ENCODE results near the gene CABCOCO1.
"Not testable (repeated sequence)": the region's sequence is repeated elsewhere in the genome, so short reads cannot be mapped to it uniquely, and the experiment has no call there.

Gene CABCOCO1

GRCh38 chr10:61642676-61643075 lies 20.1 kb upstream of the CABCOCO1 start:
- DNase-seq (ENCODE audit: low spot score), result peak; percentile 47

GRCh38 chr10:61643316-61643751 lies 19.4 kb upstream of the CABCOCO1 start:
- DNase-seq (ENCODE audit: low spot score), result peak; percentile 43

- no peak for DNase-seq (ENCODE audit: low spot score)
Observed at GRCh38 chr10:61653699-61654098, 9.0 kb upstream of the CABCOCO1 start.

GRCh38 chr10:61655335-61655851 lies 7.3 kb upstream of the CABCOCO1 start:
- no peak for DNase-seq (ENCODE audit: low spot score)

- DNase-seq (ENCODE audit: low spot score), result no peak
Observed at GRCh38 chr10:61663466-61663865, 737 bp downstream of the CABCOCO1 start.

GRCh38 chr10:61664985-61665384 lies 2.3 kb downstream of the CABCOCO1 start:
- no peak for DNase-seq (ENCODE audit: low spot score)

GRCh38 chr10:61669161-61669725 lies 6.5 kb downstream of the CABCOCO1 start:
- no peak for DNase-seq (ENCODE audit: low spot score)

- no peak for DNase-seq (ENCODE audit: low spot score)
Observed at GRCh38 chr10:61669849-61670248, 7.1 kb downstream of the CABCOCO1 start.

GRCh38 chr10:61673360-61673759 lies 10.6 kb downstream of the CABCOCO1 start:
- DNase-seq (ENCODE audit: low spot score), result no peak

- DNase-seq (ENCODE audit: low spot score), result no peak
Observed at GRCh38 chr10:61682323-61682722, 19.6 kb downstream of the CABCOCO1 start.

GRCh38 chr10:61683319-61683718 lies 20.6 kb downstream of the CABCOCO1 start:
- no peak for DNase-seq (ENCODE audit: low spot score)

- DNase-seq (ENCODE audit: low spot score), result no peak
Observed at GRCh38 chr10:61684894-61685507, 22.3 kb downstream of the CABCOCO1 start.

GRCh38 chr10:61688551-61689308 lies 26.0 kb downstream of the CABCOCO1 start:
- DNase-seq (ENCODE audit: low spot score), result no peak

- DNase-seq (ENCODE audit: low spot score), result not testable (repeated sequence)
Observed at GRCh38 chr10:61691667-61692066, 28.9 kb downstream of the CABCOCO1 start.

GRCh38 chr10:61692447-61693010 lies 29.8 kb downstream of the CABCOCO1 start:
- DNase-seq (ENCODE audit: low spot score), result no peak

GRCh38 chr10:61698968-61699655 lies 36.4 kb downstream of the CABCOCO1 start:
- no peak for DNase-seq (ENCODE audit: low spot score)

GRCh38 chr10:61701055-61701705 lies 38.5 kb downstream of the CABCOCO1 start:
- DNase-seq (ENCODE audit: low spot score), result no peak

- DNase-seq (ENCODE audit: low spot score), result no peak
Observed at GRCh38 chr10:61701706-61702105, 39.0 kb downstream of the CABCOCO1 start.

GRCh38 chr10:61702584-61702983 lies 39.9 kb downstream of the CABCOCO1 start:
- DNase-seq (ENCODE audit: low spot score), result no peak

- DNase-seq (ENCODE audit: low spot score), result no peak
Observed at GRCh38 chr10:61705022-61705613, 42.4 kb downstream of the CABCOCO1 start.

- DNase-seq (ENCODE audit: low spot score), result no peak
Observed at GRCh38 chr10:61708846-61709245, 46.1 kb downstream of the CABCOCO1 start.
